ENCODE measurements around the gene WDR83. TPM values are rescaled to one million over a fixed set of nuclear protein-coding genes. Genes with fewer than 3 reads are reported as not detected.

WDR83 gene
- total and polyA plus RNA-seq, 4 donors: 3.9 to 5.1 (median 4.2) TPM

- Histone ChIP-seq H3K27ac (ENCODE audit: low read depth in 1 of 2, low read length in 2 of 2) (no peak overlapping the region), H3K9ac (ENCODE audit: low read depth in 1 of 2, low read length in 2 of 2) (no peak overlapping the region), H3K4me3 (ENCODE audit: low read depth in 1 of 3, low read length in 3 of 3) (no peak overlapping the region), H3K9me3 (ENCODE audit: control insufficient read depth in 4 of 4, low read length in 3 of 4) (no peaks in the 10 kb centered on the region), H3K36me3 (ENCODE audit: control insufficient read depth in 4 of 4, insufficient read depth in 3 of 4, low read depth in 1 of 4, low read length in 3 of 4) (no peaks in the 10 kb centered on the region), H3K27me3 (ENCODE audit: control insufficient read depth in 4 of 4, insufficient read depth in 4 of 4, low read length in 3 of 4) (no peaks in the 10 kb centered on the region), H3K4me1 (ENCODE audit: control insufficient read depth in 4 of 4, insufficient read depth in 4 of 4, low read length in 3 of 4) (peaks cover 0 to under 1% (median 0%) of the 10 kb centered on the region in 4 donors)
- TF ChIP-seq RAD21 (IDR thresholded peaks at IDR 0.05) (no peak), HNF4A (conservative IDR thresholded peaks at IDR 0.05) (no peak), FOXA2 (IDR thresholded peaks at IDR 0.05) (no peak), GABPA (IDR thresholded peaks at IDR 0.05 in 1 of 2, conservative IDR thresholded peaks at IDR 0.05 in 1 of 2) (no peak), YY1 (IDR thresholded peaks at IDR 0.05) (no peak), HNF4G (IDR thresholded peaks at IDR 0.05) (no peak), FOXA1 (IDR thresholded peaks at IDR 0.05) (no peak)
- TF ChIP-seq, protein P1, sequence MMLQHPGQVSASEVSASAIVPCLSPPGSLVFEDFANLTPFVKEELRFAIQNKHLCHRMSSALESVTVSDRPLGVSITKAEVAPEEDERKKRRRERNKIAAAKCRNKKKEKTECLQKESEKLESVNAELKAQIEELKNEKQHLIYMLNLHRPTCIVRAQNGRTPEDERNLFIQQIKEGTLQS (IDR thresholded peaks at IDR 0.05): no peak
- TF ChIP-seq, protein P2, sequence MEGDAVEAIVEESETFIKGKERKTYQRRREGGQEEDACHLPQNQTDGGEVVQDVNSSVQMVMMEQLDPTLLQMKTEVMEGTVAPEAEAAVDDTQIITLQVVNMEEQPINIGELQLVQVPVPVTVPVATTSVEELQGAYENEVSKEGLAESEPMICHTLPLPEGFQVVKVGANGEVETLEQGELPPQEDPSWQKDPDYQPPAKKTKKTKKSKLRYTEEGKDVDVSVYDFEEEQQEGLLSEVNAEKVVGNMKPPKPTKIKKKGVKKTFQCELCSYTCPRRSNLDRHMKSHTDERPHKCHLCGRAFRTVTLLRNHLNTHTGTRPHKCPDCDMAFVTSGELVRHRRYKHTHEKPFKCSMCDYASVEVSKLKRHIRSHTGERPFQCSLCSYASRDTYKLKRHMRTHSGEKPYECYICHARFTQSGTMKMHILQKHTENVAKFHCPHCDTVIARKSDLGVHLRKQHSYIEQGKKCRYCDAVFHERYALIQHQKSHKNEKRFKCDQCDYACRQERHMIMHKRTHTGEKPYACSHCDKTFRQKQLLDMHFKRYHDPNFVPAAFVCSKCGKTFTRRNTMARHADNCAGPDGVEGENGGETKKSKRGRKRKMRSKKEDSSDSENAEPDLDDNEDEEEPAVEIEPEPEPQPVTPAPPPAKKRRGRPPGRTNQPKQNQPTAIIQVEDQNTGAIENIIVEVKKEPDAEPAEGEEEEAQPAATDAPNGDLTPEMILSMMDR (IDR thresholded peaks at IDR 0.05; ENCODE audit: low read depth, low read length, missing input control): no peak
- TF ChIP-seq, protein P3, sequence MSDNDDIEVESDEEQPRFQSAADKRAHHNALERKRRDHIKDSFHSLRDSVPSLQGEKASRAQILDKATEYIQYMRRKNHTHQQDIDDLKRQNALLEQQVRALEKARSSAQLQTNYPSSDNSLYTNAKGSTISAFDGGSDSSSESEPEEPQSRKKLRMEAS (IDR thresholded peaks at IDR 0.05): no peak
- no peak for DNase-seq (ENCODE audit: low spot score)
- WGBS: 84% methylated on average over 26 of the region's 26 CpGs
These were observed 23.1 kb downstream of the WDR83 start for GRCh38 chr19:12689581-12690216.

DNA sequence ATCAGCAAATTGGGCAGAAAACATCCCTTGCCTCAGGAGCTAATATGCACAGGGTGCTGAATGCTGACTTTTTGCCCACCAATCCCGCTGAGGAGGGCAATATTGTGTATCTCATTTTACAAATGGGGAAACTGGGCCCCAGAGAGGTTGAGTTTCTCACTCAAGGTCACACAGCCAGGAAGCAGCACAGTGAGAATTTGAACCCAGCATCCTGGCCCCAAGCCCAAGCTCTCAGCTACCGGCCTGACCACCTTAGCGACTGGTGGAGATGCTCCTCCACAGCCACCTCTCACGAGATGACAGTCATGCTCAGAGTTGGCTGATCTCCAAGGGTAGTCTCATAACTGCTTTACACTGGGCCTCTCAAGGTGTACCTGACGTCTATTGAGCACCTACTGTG, 26.4 kb downstream of the WDR83 start:
- Histone ChIP-seq H3K27ac (ENCODE audit: low read depth in 1 of 2, low read length in 2 of 2) (no peak overlapping the region), H3K9me3 (ENCODE audit: control insufficient read depth in 4 of 4, low read length in 3 of 4) (no peaks in the 10 kb centered on the region), H3K9ac (ENCODE audit: low read depth in 1 of 2, low read length in 2 of 2) (no peak overlapping the region), H3K4me3 (ENCODE audit: low read depth in 1 of 3, low read length in 3 of 3) (no peak overlapping the region), H3K27me3 (ENCODE audit: control insufficient read depth in 4 of 4, insufficient read depth in 4 of 4, low read length in 3 of 4) (no peaks in the 10 kb centered on the region), H3K4me1 (ENCODE audit: control insufficient read depth in 4 of 4, insufficient read depth in 4 of 4, low read length in 3 of 4) (peaks cover 5 to 22% (median 16%) of the 10 kb centered on the region in 4 donors), H3K36me3 (ENCODE audit: control insufficient read depth in 4 of 4, insufficient read depth in 3 of 4, low read depth in 1 of 4, low read length in 3 of 4) (peaks cover 0 to under 1% (median 0%) of the 10 kb centered on the region in 4 donors)
- 93% methylated on average over 5 of the region's 5 CpGs for WGBS
- DNase-seq (ENCODE audit: low spot score): no peak
- TF ChIP-seq JUND (IDR thresholded peaks at IDR 0.05): no peak
- TF ChIP-seq RAD21 (IDR thresholded peaks at IDR 0.05): no peak
- TF ChIP-seq, protein P4, sequence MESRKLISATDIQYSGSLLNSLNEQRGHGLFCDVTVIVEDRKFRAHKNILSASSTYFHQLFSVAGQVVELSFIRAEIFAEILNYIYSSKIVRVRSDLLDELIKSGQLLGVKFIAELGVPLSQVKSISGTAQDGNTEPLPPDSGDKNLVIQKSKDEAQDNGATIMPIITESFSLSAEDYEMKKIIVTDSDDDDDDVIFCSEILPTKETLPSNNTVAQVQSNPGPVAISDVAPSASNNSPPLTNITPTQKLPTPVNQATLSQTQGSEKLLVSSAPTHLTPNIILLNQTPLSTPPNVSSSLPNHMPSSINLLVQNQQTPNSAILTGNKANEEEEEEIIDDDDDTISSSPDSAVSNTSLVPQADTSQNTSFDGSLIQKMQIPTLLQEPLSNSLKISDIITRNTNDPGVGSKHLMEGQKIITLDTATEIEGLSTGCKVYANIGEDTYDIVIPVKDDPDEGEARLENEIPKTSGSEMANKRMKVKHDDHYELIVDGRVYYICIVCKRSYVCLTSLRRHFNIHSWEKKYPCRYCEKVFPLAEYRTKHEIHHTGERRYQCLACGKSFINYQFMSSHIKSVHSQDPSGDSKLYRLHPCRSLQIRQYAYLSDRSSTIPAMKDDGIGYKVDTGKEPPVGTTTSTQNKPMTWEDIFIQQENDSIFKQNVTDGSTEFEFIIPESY (IDR thresholded peaks at IDR 0.05): no peak
- no peak for TF ChIP-seq REST (IDR thresholded peaks at IDR 0.05)
